Lung (tissue), 12 donors: Measurements from ENCODE around the gene SRCAP. TPM values are rescaled to one million over a fixed set of nuclear protein-coding genes. Genes with fewer than 3 reads are reported as not detected.

Experiments
- ATAC-seq: fragments of 200-7000 bp; cut with Tn5 transposase; one replicate; pipeline ENCODE4 v1.9.1; 2020; ENCODE audit warnings: moderate number of reproducible peaks; ENCODE audit not compliant: insufficient read depth, low FRiP score
- DNase-seq, 3 donors: peaks; one replicate each; pipeline ENCODE4 v3.0.0-alpha.2; 2013 to 2017
- H3K27ac ChIP-seq, 2 donors: one replicate each; pipeline ENCODE4 v1.5.1; 2013; ENCODE audit warnings: mild to moderate bottlenecking in 2 of 2, moderate library complexity in 2 of 2, control low read depth in 1 of 2, inconsistent platforms in 1 of 2, low read depth in 1 of 2, low read length in 1 of 2
- H3K27me3 ChIP-seq, 3 donors: one replicate each; pipeline ENCODE4 v1.5.1; 2013; ENCODE audit warnings: low read length in 2 of 3; ENCODE audit not compliant: control insufficient read depth in 3 of 3, insufficient read depth in 3 of 3
- H3K36me3 ChIP-seq, 4 donors: one replicate each; pipeline ENCODE4 v1.5.1; 2013; ENCODE audit warnings: low read length in 4 of 4, mild to moderate bottlenecking in 1 of 4, moderate library complexity in 1 of 4; ENCODE audit not compliant: control insufficient read depth in 4 of 4, insufficient read depth in 4 of 4
- H3K4me1 ChIP-seq, 5 donors: one replicate each; pipeline ENCODE4 v1.5.1; 2013; ENCODE audit warnings: low read length in 5 of 5, mild to moderate bottlenecking in 2 of 5, moderate library complexity in 1 of 5; ENCODE audit not compliant: control insufficient read depth in 5 of 5, insufficient read depth in 5 of 5
- H3K4me3 ChIP-seq: one replicate; pipeline ENCODE4 v1.5.1; 2013; ENCODE audit warnings: mild to moderate bottlenecking, control low read depth, moderate library complexity
- H3K9ac ChIP-seq, 2 donors: one replicate each; pipeline ENCODE4 v1.5.1; 2013; ENCODE audit warnings: low read length in 2 of 2, control low read depth in 1 of 2; ENCODE audit not compliant: insufficient read depth in 1 of 2
- H3K9me3 ChIP-seq, 4 donors: one replicate each; pipeline ENCODE4 v1.5.1; 2013; ENCODE audit warnings: low read length in 3 of 4, mild to moderate bottlenecking in 1 of 4, moderate library complexity in 1 of 4; ENCODE audit not compliant: control insufficient read depth in 4 of 4, insufficient read depth in 3 of 4
- CTCF ChIP-seq: IDR thresholded peaks from 2 replicates; pipeline ENCODE4 v1.5.1; 2012; ENCODE audit warnings: mild to moderate bottlenecking; ENCODE audit errors: control extremely low read depth, extremely low read depth
- whole genome bisulfite sequencing, 2 donors: extraction: QIAGEN DNeasy Blood & Tissue Kit; methylation state at CpG; one replicate each; pipeline ENCODE4 v1.1.7; 2013; 5-methylcytosine and 5-hydroxymethylcytosine counted together
- polyA plus RNA-seq, 2 donors: library from polyadenylated mRNA; stranded (reverse); fragments of 200-250 nt; gene quantifications; one replicate each; pipeline ENCODE4 v1.2.1, GENCODE V29; 2013
- total RNA-seq, 2 donors: library from RNA; depleted of rRNA in 1 of 2; stranded (reverse); fragments of >200 nt in 1 of 2; gene quantifications; one replicate each; pipeline ENCODE4 v1.2.1, GENCODE V29; 2014 to 2021
- donor health status: control.
- donor health status: control.
- donor health status: Bipolar disorder and iron deficiency.
- donor health status: healthy.
- donor health status: DM: yes; HTN: yes; CAD: no.

The SRCAP gene
- total and polyA plus RNA-seq, 4 donors: 13.4 to 61.0 (median 31.3) TPM

GRCh38 chr16:30654856-30655255, 44.1 kb upstream of the SRCAP start:
- 91 to 92% methylated on average over 18 of the region's 18 CpGs for WGBS, 2 donors
- Histone ChIP-seq H3K9me3 (no peaks in the 10 kb centered on the region), H3K4me3 (no peak overlapping the region), H3K27me3 (no peaks in the 10 kb centered on the region), H3K4me1 (peaks cover 0 to 17% (median 11%) of the 10 kb centered on the region in 5 donors), H3K9ac (no peak overlapping the region), H3K27ac (no peak overlapping the region), H3K36me3 (peaks cover 12 to 34% (median 20%) of the 10 kb centered on the region in 4 donors)
- DNase-seq: no peak
- no peak for ATAC-seq
- no peak for TF ChIP-seq CTCF

GRCh38 chr16:30655815-30656347, 43.1 kb upstream of the SRCAP start:
- H3K27ac ChIP-seq: no peak overlapping the region

GRCh38 chr16:30656388-30656787, 42.6 kb upstream of the SRCAP start:
- no peak for TF ChIP-seq CTCF
- Histone ChIP-seq H3K27ac (no peak overlapping the region), H3K9me3 (no peaks in the 10 kb centered on the region), H3K4me1 (peaks cover 4 to 28% (median 19%) of the 10 kb centered on the region in 5 donors), H3K4me3 (no peak overlapping the region), H3K27me3 (no peaks in the 10 kb centered on the region), H3K36me3 (peaks cover 15 to 39% (median 24%) of the 10 kb centered on the region in 4 donors), H3K9ac (no peak overlapping the region)
- no peak for DNase-seq
- no peak for ATAC-seq
- 96 to 97% methylated on average over 8 of the region's 8 CpGs for WGBS, 2 donors

More at GRCh38 chr16:30655815-30656347, 43.1 kb upstream of the SRCAP start:
- no peak overlapping the region for H3K4me3 ChIP-seq
- no peak for TF ChIP-seq CTCF
- DNase-seq: no peak
- peaks cover 12 to 34% (median 21%) of the 10 kb centered on the region in 4 donors for H3K36me3 ChIP-seq
- 95 to 97% methylated on average over 12 of the region's 12 CpGs for WGBS, 2 donors
- H3K9me3 ChIP-seq: no peaks in the 10 kb centered on the region
- no peak overlapping the region for H3K9ac ChIP-seq
- H3K4me1 ChIP-seq: peaks cover 2 to 23% (median 15%) of the 10 kb centered on the region in 5 donors
- ATAC-seq: no peak
- no peaks in the 10 kb centered on the region for H3K27me3 ChIP-seq
